HepG2 (cell line): ENCODE data around the gene NYAP1.

Source experiments
- CBX2 ChIP-seq, 2 experiments: fragments of 200-600 bp in 1 of 2; sonication (generic); formaldehyde crosslinking in 1 of 2; IDR thresholded peaks; 2 replicates each; pipeline versions ENCODE4 v1.7.0 to v1.8.1; 2018 to 2022; ENCODE audit warnings: low read depth in 2 of 2, low read length in 1 of 2, mild to moderate bottlenecking in 1 of 2, missing genetic modification reagents in 1 of 2
- CHD2 ChIP-seq: IDR thresholded peaks from 2 replicates; pipeline ENCODE4 v1.6.1; 2011; ENCODE audit warnings: low read depth, low read length, improper control_type of control experiment
- GABPA ChIP-seq, 2 experiments: IDR thresholded peaks; 2 replicates each; pipeline ENCODE4 v1.6.1; 2011 to 2016; ENCODE audit warnings: low read depth in 2 of 2, low read length in 1 of 2, missing biosample characterization in 1 of 2, missing genetic modification characterization in 1 of 2
- MYC ChIP-seq: sonication (generic); formaldehyde crosslinking; IDR thresholded peaks from 2 replicates; pipeline ENCODE4 v1.9.0; 2021; ENCODE audit warnings: missing genetic modification reagents, borderline replicate concordance
- PCBP2 ChIP-seq: fragments of 200-400 bp; formaldehyde crosslinking; optimal IDR thresholded peaks from 2 replicates; pipeline ENCODE3; 2018; ENCODE audit warnings: low read length, low read depth; ENCODE audit not compliant: poor library complexity, severe bottlenecking
- RAD51 ChIP-seq: fragments of 450-650 bp; IDR thresholded peaks from 2 replicates; pipeline ENCODE4 v1.6.1; 2016; ENCODE audit warnings: borderline replicate concordance
- ZNF414 ChIP-seq: sonication (generic); formaldehyde crosslinking; IDR thresholded peaks from 2 replicates; pipeline ENCODE4 v1.5.0; 2020; ENCODE audit warnings: missing genetic modification reagents
- TF ChIP-seq, protein P1 (sequence below): fragments of 450-650 bp; IDR thresholded peaks from 2 replicates; pipeline ENCODE4 v1.6.1; 2016
- TF ChIP-seq, protein P2 (sequence below): IDR thresholded peaks from 2 replicates; pipeline ENCODE4 v1.6.1; 2016; ENCODE audit warnings: mild to moderate bottlenecking, missing biosample characterization, missing genetic modification reagents
- TF ChIP-seq, protein P3 (sequence below): sonication (generic); formaldehyde crosslinking; IDR thresholded peaks from 2 replicates; pipeline ENCODE4 v1.8.0; 2022; ENCODE audit warnings: mild to moderate bottlenecking, missing genetic modification reagents; ENCODE audit not compliant: insufficient replicate concordance

DNA sequence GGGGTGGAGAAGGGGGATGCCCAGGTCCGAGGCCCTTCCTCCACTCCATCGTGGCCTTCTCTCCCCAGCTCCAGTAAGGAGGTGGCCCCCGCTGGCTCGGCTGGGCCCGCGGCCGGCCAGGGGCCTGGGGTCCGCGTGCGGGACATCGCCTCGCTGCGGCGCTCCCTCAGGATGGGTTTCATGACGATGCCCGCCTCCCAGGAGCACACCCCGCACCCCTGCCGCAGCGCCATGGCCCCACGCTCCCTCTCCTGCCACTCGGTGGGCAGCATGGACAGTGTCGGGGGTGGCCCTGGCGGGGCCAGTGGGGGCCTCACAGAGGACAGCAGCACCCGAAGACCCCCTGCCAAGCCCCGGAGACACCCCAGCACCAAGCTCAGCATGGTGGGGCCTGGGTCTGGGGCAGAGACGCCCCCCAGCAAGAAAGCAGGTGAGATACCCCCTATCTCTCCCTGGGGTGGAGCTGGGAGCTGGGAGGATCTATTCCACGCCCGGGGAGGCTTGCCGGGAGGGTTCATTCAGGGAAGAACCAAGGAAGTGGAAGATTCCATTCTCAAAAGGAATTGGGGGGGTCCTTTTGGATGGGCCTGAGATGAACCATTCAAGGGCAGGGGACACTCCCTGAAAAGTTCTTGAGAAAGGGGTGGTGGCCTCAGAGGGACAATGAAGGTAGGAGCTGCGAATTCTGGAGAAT is 3.2 kb downstream of the NYAP1 start:
- TF ChIP-seq PCBP2 (no peak), GABPA (IDR thresholded peaks at IDR 0.05; ENCODE audit: low read depth, low read length) (no peak), GABPA (CRISPR knock-in tag; IDR thresholded peaks at IDR 0.05; ENCODE audit: low read depth) (no peak), ZNF414 (CRISPR knock-in tag) (no peak), MYC (no peak), RAD51 (no peak), CHD2 (no peak), CBX2 (IDR thresholded peaks at IDR 0.05; ENCODE audit: low read depth, low read length) (no peak), CBX2 (CRISPR knock-in tag; IDR thresholded peaks at IDR 0.05; ENCODE audit: low read depth) (no peak)
- TF ChIP-seq, protein P1, sequence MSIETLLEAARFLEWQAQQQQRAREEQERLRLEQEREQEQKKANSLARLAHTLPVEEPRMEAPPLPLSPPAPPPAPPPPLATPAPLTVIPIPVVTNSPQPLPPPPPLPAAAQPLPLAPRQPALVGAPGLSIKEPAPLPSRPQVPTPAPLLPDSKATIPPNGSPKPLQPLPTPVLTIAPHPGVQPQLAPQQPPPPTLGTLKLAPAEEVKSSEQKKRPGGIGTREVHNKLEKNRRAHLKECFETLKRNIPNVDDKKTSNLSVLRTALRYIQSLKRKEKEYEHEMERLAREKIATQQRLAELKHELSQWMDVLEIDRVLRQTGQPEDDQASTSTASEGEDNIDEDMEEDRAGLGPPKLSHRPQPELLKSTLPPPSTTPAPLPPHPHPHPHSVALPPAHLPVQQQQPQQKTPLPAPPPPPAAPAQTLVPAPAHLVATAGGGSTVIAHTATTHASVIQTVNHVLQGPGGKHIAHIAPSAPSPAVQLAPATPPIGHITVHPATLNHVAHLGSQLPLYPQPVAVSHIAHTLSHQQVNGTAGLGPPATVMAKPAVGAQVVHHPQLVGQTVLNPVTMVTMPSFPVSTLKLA, result no peak
- TF ChIP-seq, protein P2, sequence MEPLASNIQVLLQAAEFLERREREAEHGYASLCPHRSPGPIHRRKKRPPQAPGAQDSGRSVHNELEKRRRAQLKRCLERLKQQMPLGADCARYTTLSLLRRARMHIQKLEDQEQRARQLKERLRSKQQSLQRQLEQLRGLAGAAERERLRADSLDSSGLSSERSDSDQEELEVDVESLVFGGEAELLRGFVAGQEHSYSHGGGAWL, result no peak
- TF ChIP-seq, protein P3, sequence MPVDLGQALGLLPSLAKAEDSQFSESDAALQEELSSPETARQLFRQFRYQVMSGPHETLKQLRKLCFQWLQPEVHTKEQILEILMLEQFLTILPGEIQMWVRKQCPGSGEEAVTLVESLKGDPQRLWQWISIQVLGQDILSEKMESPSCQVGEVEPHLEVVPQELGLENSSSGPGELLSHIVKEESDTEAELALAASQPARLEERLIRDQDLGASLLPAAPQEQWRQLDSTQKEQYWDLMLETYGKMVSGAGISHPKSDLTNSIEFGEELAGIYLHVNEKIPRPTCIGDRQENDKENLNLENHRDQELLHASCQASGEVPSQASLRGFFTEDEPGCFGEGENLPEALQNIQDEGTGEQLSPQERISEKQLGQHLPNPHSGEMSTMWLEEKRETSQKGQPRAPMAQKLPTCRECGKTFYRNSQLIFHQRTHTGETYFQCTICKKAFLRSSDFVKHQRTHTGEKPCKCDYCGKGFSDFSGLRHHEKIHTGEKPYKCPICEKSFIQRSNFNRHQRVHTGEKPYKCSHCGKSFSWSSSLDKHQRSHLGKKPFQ (CRISPR knock-in tag), result no peak
